A549 (cell line): ENCODE measurements around the gene BPGM.

ENCODE experiments used
- CBX2 ChIP-seq: fragments of 200-600 bp; sonication (generic); IDR thresholded peaks from 2 replicates; pipeline ENCODE4 v1.6.1; 2016; ENCODE audit warnings: low read depth, mild to moderate bottlenecking, borderline replicate concordance
- CTCF ChIP-seq: fragments of >200 bp; sonication (Bioruptor Twin); formaldehyde crosslinking; IDR thresholded peaks from 3 replicates; pipeline ENCODE4 v1.5.1; 2016
- RFX5 ChIP-seq: fragments of 450-650 bp; IDR thresholded peaks from 2 replicates; pipeline ENCODE4 v1.7.1; 2014; ENCODE audit warnings: antibody characterized with exemption, mild to moderate bottlenecking, moderate library complexity

GRCh38 chr7:134660961-134661376 lies 14.3 kb downstream of the BPGM start:
- TF ChIP-seq CTCF (no peak), CBX2 (no peak), RFX5 (no peak)
